Vagina (tissue), 2 donors: Measurements from ENCODE around the gene MOV10L1.

ENCODE experiments used
- CTCF ChIP-seq, 3 experiments: fragments of 450-650 bp in 2 of 3; fragments of 200-600 bp in 1 of 3; sonication (generic) in 1 of 3; IDR thresholded peaks; one replicate each; pipeline ENCODE4 v1.5.1; 2017 to 2019; ENCODE audit warnings: antibody characterized with exemption in 3 of 3, mild to moderate bottlenecking in 2 of 3, moderate library complexity in 2 of 3
- POLR2A ChIP-seq, 2 donors: fragments of 450-650 bp; IDR thresholded peaks; one replicate each; pipeline ENCODE4 v1.6.1; 2017; ENCODE audit warnings: antibody characterized with exemption in 2 of 2, mild to moderate bottlenecking in 2 of 2, moderate library complexity in 2 of 2
- POLR2AphosphoS5 ChIP-seq, 2 donors: sonication (generic); formaldehyde crosslinking; IDR thresholded peaks; one replicate each; pipeline ENCODE4 v1.9.0; 2017; ENCODE audit warnings: antibody characterized with exemption in 2 of 2, mild to moderate bottlenecking in 2 of 2, low read depth in 1 of 2; ENCODE audit not compliant: insufficient read depth in 1 of 2

- TF ChIP-seq CTCF (IDR thresholded peaks at IDR 0.05) (no peak), POLR2AphosphoS5 (IDR thresholded peaks at IDR 0.05; ENCODE audit: insufficient read depth in 1 of 2, low read depth in 1 of 2) (no peak), POLR2A (IDR thresholded peaks at IDR 0.05) (no peak)
Measured at GRCh38 chr22:50151571-50152537, 62.0 kb downstream of the MOV10L1 start.
